Prostate gland (tissue), 2 donors: Measurements from ENCODE around the gene UBAC1. TPM values are rescaled to one million over a fixed set of nuclear protein-coding genes. Genes with fewer than 3 reads are reported as not detected.
A peak's percentile ranks its signal among the peaks of the same experiment; 100 is the strongest.

Experiments used
- DNase-seq: peaks from one replicate; pipeline ENCODE4 v3.0.0-alpha.2; 2019; ENCODE audit warnings: low spot score
- H3K27ac ChIP-seq, 2 donors: fragments of 200-600 bp; sonication (generic); 2 replicates each; pipeline ENCODE4 v1.5.1; 2017 to 2019
- H3K27me3 ChIP-seq: fragments of 200-600 bp; sonication (generic); replicated peaks from 2 replicates; pipeline ENCODE4 v1.5.1; 2019; ENCODE audit not compliant: insufficient read depth
- H3K36me3 ChIP-seq, 2 donors: fragments of 200-600 bp; sonication (generic); 1 replicate in 1 of 2; 2 replicates in 1 of 2; pipeline versions ENCODE4 v1.5.1 to v1.8.1; 2017 to 2019
- H3K4me1 ChIP-seq: fragments of 200-600 bp; sonication (generic); replicated peaks from 2 replicates; pipeline ENCODE4 v1.5.1; 2019
- H3K4me3 ChIP-seq, 2 donors: fragments of 200-600 bp; sonication (generic); 2 replicates each; pipeline ENCODE4 v1.5.1; 2017 to 2019
- H3K9me3 ChIP-seq: fragments of 200-600 bp; sonication (generic); 2 replicates; pipeline ENCODE4 v1.5.1; 2017
- CTCF ChIP-seq, 4 experiments: fragments of 200-600 bp in 2 of 4; fragments of 450-650 bp in 2 of 4; sonication (generic) in 2 of 4; IDR thresholded peaks; 1 replicate in 3 of 4; 2 replicates in 1 of 4; pipeline ENCODE4 v1.5.1; 2016 to 2019; ENCODE audit warnings: antibody characterized with exemption in 4 of 4, mild to moderate bottlenecking in 2 of 4, moderate library complexity in 2 of 4
- POLR2A ChIP-seq: fragments of 450-650 bp; IDR thresholded peaks from one replicate; pipeline ENCODE4 v1.6.1; 2016; ENCODE audit warnings: antibody characterized with exemption, mild to moderate bottlenecking
- POLR2AphosphoS5 ChIP-seq: sonication (generic); formaldehyde crosslinking; IDR thresholded peaks from one replicate; pipeline ENCODE4 v1.6.1; 2017; ENCODE audit warnings: antibody characterized with exemption
- WGBS: methylation state at CpG from one replicate; pipeline ENCODE4 v1.1.5; 2018; 5-methylcytosine and 5-hydroxymethylcytosine counted together
- intact Hi-C: fragments of 100-400 bp; cut with DNase I; formaldehyde crosslinking; loops from one replicate; pipeline ENCODE4 v1.14.2; 2022
- total RNA-seq, 2 donors: library from RNA; depleted of rRNA; stranded (reverse); fragments of >200 nt; gene quantifications; one replicate each; pipeline ENCODE4 v1.1.0, GENCODE V29; 2016

The UBAC1 gene
- total RNA-seq, 2 donors from 2014 or later = 53.7 to 59.1 TPM

GRCh38 chr9:135958485-135958884 is 2.7 kb downstream of the UBAC1 start:
- intact Hi-C loops = no loop called here
- Histone ChIP-seq H3K27me3 (no peaks in the 10 kb centered on the region), H3K36me3 (no peaks in the 10 kb centered on the region), H3K9me3 (no peaks in the 10 kb centered on the region), H3K27ac (no peak overlapping the region), H3K4me1 (peaks cover 3% of the 10 kb centered on the region), H3K4me3 (no peak overlapping the region)
- TF ChIP-seq CTCF (IDR thresholded peaks at IDR 0.05) (no peak), POLR2A (no peak), POLR2AphosphoS5 (no peak)
- WGBS = 91% methylated on average over 12 of the region's 12 CpGs
- DNase-seq = no peak

GRCh38 chr9:135957431-135957830 is 3.7 kb downstream of the UBAC1 start:
- no peaks in the 10 kb centered on the region for H3K9me3 ChIP-seq
- TF ChIP-seq POLR2A = no peak
- no peak for TF ChIP-seq CTCF (IDR thresholded peaks at IDR 0.05)
- no peak for TF ChIP-seq POLR2AphosphoS5
- H3K27ac ChIP-seq = no peak overlapping the region
- intact Hi-C loops = no loop called here
- no peaks in the 10 kb centered on the region for H3K27me3 ChIP-seq
- WGBS = 80% methylated on average over 9 of the region's 9 CpGs
- DNase-seq = no peak
- H3K4me3 ChIP-seq = no peak overlapping the region
- peaks cover 9% of the 10 kb centered on the region for H3K4me1 ChIP-seq
- H3K36me3 ChIP-seq = no peaks in the 10 kb centered on the region

DNA sequence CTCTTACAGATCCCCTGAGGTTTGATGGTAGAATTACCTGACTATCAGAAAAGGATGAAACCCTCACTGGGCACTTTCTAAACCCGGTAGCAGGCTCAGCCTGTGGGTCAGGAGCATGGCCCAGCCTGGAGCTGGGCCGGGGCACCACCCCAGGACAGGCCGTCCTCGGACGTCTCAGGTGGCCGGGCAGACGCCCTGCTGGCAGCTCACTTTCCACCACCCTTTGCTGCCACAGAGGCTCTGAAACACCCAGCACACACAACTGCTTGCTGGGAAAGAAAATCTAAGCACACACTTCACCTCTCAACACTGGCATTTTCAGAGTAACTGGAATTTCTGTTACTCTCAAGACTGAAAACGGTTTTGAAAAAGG is 4.4 kb downstream of the UBAC1 start:
- DNase-seq = no peak
- TF ChIP-seq POLR2A (no peak), POLR2AphosphoS5 (no peak), CTCF (IDR thresholded peaks at IDR 0.05) (no peak)
- H3K27ac ChIP-seq = no peak overlapping the region
- no peaks in the 10 kb centered on the region for H3K9me3 ChIP-seq
- H3K27me3 ChIP-seq = no peaks in the 10 kb centered on the region
- no peak overlapping the region for H3K4me3 ChIP-seq
- peaks cover 9% of the 10 kb centered on the region for H3K4me1 ChIP-seq
- H3K36me3 ChIP-seq = no peaks in the 10 kb centered on the region
- 96% methylated on average over 8 of the region's 8 CpGs for WGBS
- intact Hi-C loops = no loop called here

DNA sequence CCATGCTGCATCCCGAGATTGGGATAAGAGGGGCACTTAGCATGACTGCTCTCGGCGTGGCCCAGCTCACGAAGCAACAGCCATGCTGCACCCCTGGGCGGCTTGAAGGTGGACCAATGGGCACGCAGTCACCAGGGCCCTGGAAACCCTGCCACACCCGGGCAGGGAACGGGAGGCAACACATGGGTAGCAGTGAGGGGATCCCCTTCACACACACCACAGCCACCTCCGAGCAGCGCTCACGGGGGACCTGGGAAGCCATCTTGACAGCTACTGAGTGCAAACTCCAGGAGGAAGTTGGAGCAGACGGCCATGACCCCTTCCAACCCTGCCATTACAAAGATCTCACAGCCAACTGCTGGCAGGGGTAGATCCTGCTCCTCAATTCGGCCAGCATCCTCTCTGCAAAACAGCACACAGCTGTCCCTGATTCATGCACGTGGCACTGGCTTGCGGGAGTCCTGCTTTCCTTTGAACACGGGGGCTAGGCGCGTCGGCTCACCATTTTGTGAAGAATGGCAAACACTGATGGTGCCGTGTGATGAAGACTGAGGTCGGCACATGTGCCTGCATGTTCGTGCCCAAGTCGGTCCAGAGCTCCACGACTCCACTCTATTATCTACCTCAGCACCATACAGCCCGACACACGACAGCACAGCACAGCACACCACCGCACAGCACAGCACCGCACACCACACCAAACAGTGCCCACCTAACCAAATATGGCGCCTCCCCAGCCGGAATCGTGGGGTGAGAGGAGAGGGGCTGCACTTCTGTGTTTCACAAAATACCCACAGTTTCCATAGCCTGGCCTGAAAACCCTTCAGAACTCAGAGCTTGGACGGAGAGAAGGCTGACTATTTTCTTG is 5.0 kb downstream of the UBAC1 start:
- Histone ChIP-seq H3K9me3 (no peaks in the 10 kb centered on the region), H3K36me3 (no peaks in the 10 kb centered on the region), H3K4me3 (no peak overlapping the region), H3K27me3 (no peaks in the 10 kb centered on the region), H3K4me1 (peaks cover 15% of the 10 kb centered on the region), H3K27ac (no peak overlapping the region)
- 88% methylated on average over 32 of the region's 32 CpGs for WGBS
- intact Hi-C loops = no loop called here
- no peak for DNase-seq
- no peak for TF ChIP-seq POLR2A
- TF ChIP-seq POLR2AphosphoS5 = no peak
- no peak for TF ChIP-seq CTCF (IDR thresholded peaks at IDR 0.05)

DNA sequence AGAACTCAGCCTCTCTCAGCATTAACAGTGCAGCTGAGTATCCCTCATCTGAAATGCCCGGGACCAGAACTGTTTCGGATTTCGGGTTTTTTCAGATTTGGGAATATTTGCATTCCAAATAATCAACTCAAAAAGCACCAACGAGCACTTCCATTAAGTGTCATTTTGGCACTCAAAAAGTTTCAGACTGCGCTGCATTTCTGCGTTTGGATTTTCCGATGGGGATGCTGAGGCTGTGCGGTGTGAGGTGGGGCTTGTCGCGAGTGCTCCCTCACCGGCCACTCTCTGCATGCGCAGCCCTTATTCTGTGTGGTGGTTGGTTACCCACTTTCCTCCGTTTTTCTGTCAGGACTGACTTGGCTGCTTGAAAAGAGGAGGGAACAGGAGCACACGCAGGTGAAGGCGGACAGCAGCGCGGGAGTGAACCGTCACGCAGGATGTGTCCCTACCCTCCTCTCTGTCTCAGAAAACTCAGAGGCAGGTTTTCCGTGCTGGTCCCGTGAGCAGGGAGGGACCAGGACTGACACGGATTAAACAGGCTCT is 8.4 kb downstream of the UBAC1 start:
- TF ChIP-seq POLR2A = no peak
- TF ChIP-seq CTCF (IDR thresholded peaks at IDR 0.05) = no peak
- TF ChIP-seq POLR2AphosphoS5 = no peak
- no peaks in the 10 kb centered on the region for H3K36me3 ChIP-seq
- no peaks in the 10 kb centered on the region for H3K27me3 ChIP-seq
- intact Hi-C loops = no loop called here
- WGBS = 80% methylated on average over 22 of the region's 22 CpGs
- H3K4me1 ChIP-seq = peaks cover 16% of the 10 kb centered on the region
- H3K4me3 ChIP-seq = no peak overlapping the region
- no peak for DNase-seq
- peak overlapping the region; percentile 47 to 56 for H3K27ac ChIP-seq
- H3K9me3 ChIP-seq = no peaks in the 10 kb centered on the region
